Measurements from ENCODE around the gene LSP1. TPM values are rescaled to one million over a fixed set of nuclear protein-coding genes. Genes with fewer than 3 reads are reported as not detected.

LSP1 gene
- total and polyA plus RNA-seq, 12 donors: 4.0 to 1,341 (median 278) TPM

DNA sequence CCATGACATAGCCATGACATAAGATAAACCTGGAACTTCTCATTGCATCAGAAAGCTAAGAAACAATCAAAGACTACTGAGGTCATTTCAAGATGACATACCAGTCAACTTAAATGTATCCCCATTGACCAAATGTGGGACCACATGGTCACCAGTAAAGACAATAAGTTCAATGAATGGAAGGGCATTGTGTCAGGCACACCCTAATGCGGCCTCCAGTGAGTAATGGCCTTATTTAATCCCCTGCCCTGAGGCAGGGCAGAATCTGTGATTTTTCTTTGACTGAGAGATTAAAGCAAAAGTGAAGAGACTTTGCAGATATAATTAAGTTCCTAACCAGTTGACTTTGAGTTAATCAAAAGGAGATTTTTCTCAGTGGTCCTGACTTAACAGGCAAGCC lies 35.4 kb upstream of the LSP1 start:
- intact Hi-C loops (cut with DNase I): no loop called here
- no peak for DNase-seq
- 68 to 100% (median 77%) methylated on average over 1 of the region's 1 CpG for WGBS, 4 donors

DNA sequence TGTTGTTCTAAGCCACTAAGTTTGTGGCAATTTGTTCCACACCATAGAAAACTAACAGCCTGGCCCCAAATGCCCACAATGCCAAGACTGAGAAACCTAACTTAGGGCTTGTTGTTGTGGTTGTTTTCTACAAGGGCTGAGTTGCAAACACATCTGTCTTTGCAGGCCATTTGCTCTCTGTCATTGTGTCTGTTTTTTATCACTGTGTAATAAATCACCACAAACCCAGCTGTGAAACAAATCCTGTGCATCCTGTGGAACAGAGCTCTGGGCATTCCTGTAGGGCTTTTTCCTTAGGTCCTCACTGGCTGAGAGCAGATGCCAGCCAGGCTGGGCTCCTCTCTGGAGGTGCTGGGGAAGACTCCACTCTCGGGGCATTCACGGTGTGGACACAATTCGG lies 33.8 kb upstream of the LSP1 start:
- 56 to 85% (median 80%) methylated on average over 3 of the region's 3 CpGs for WGBS, 4 donors
- no peak overlapping the region for H3K4me3 ChIP-seq
- H3K27me3 ChIP-seq: no peaks in the 10 kb centered on the region
- intact Hi-C loops (cut with DNase I): no loop called here
- TF ChIP-seq POLR2A (IDR thresholded peaks at IDR 0.05): no peak
- TF ChIP-seq, protein P1, sequence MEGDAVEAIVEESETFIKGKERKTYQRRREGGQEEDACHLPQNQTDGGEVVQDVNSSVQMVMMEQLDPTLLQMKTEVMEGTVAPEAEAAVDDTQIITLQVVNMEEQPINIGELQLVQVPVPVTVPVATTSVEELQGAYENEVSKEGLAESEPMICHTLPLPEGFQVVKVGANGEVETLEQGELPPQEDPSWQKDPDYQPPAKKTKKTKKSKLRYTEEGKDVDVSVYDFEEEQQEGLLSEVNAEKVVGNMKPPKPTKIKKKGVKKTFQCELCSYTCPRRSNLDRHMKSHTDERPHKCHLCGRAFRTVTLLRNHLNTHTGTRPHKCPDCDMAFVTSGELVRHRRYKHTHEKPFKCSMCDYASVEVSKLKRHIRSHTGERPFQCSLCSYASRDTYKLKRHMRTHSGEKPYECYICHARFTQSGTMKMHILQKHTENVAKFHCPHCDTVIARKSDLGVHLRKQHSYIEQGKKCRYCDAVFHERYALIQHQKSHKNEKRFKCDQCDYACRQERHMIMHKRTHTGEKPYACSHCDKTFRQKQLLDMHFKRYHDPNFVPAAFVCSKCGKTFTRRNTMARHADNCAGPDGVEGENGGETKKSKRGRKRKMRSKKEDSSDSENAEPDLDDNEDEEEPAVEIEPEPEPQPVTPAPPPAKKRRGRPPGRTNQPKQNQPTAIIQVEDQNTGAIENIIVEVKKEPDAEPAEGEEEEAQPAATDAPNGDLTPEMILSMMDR (IDR thresholded peaks at IDR 0.05): no peak
- DNase-seq: no peak
- no peaks in the 10 kb centered on the region for H3K9me3 ChIP-seq (replicated peaks in 1 of 3)
- no peaks in the 10 kb centered on the region for H3K4me1 ChIP-seq (replicated peaks in 1 of 2)
- no peak overlapping the region for H3K27ac ChIP-seq
- H3K36me3 ChIP-seq (replicated peaks in 1 of 2): no peaks in the 10 kb centered on the region

More for the DNA sequence above, 35.4 kb upstream of the LSP1 start:
- H3K9me3 ChIP-seq (replicated peaks in 1 of 3): no peaks in the 10 kb centered on the region
- no peaks in the 10 kb centered on the region for H3K36me3 ChIP-seq (replicated peaks in 1 of 2)
- H3K27me3 ChIP-seq: no peaks in the 10 kb centered on the region
- no peak for TF ChIP-seq POLR2A (IDR thresholded peaks at IDR 0.05)
- TF ChIP-seq, protein P1 (IDR thresholded peaks at IDR 0.05): no peak
- no peaks in the 10 kb centered on the region for H3K4me1 ChIP-seq (replicated peaks in 1 of 2)
- no peak overlapping the region for H3K4me3 ChIP-seq
- H3K27ac ChIP-seq: no peak overlapping the region

DNA sequence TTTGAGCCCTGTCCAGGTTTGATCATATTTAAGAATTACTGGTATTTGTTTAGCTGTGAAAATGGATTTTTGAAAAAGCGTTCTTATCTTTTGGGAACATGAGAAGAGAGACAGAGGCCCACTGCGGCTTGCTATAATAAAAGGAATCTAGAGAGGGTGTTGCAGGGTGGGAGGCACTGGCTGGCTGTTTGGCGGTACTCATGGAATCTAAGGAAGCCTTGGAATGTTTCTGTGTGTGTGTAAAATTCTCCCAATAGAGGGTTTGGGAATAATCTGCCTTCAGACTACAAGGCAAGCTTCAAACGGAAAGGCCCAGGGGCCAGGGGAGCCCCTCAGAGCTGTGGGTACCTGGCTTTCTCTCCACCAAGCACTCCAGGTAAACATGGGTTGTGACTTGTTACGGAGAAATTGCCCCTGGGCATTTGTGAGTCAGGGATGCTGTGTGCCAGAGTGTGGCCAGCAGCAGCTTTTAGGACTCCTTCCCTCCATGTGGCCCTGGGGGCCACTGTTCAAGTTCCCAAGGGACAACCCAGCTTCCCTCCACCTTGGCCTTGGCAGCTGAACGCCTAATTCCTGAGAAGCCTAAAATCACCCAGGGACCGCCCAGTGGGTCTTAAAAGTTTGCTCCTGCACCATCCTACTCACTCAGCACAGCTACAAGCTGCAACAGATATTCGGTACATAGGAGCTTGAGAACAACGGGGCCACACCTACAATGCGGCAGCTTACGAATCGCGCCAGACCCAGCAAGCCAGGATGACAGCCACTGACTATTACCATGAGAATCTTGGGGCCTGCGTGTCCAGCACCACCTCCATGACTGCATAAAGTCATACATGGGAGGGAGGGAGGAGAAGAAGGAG lies 32.2 kb upstream of the LSP1 start:
- no peak for DNase-seq
- H3K4me3 ChIP-seq: no peak overlapping the region
- H3K36me3 ChIP-seq (replicated peaks in 1 of 2): no peaks in the 10 kb centered on the region
- WGBS, 4 donors: 84 to 90% (median 87%) methylated on average over 12 to 14 of the region's 14 CpGs
- no peaks in the 10 kb centered on the region for H3K9me3 ChIP-seq (replicated peaks in 1 of 3)
- H3K27me3 ChIP-seq: no peaks in the 10 kb centered on the region
- no peak overlapping the region for H3K27ac ChIP-seq
- TF ChIP-seq POLR2A (IDR thresholded peaks at IDR 0.05): no peak
- TF ChIP-seq, protein P1 (IDR thresholded peaks at IDR 0.05): no peak
- intact Hi-C loops (cut with DNase I): no loop called here
- H3K4me1 ChIP-seq (replicated peaks in 1 of 2): no peaks in the 10 kb centered on the region

DNA sequence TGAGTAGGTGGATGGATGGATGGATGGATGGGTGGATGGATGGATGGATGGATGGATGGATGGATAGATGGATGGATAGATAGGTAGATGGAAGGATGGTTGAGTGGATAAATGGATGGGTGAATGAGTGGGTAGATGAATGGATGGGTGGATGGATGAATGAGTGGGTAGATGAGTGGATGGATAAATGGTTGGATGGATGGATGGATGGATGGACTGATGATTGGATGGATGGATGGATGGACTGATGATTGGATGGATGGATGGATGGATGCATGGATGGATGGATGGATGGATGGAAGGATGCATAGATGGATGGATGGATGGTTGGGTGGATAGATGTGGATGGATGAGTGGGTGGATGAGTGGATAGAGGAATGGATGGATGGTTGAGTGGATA lies 31.3 kb upstream of the LSP1 start:
- DNase-seq: no peak
- H3K36me3 ChIP-seq (replicated peaks in 1 of 2): no peaks in the 10 kb centered on the region
- no peaks in the 10 kb centered on the region for H3K27me3 ChIP-seq
- H3K4me3 ChIP-seq: no peak overlapping the region
- no peak for TF ChIP-seq POLR2A (IDR thresholded peaks at IDR 0.05)
- H3K4me1 ChIP-seq (replicated peaks in 1 of 2): no peaks in the 10 kb centered on the region
- no peaks in the 10 kb centered on the region for H3K9me3 ChIP-seq (replicated peaks in 1 of 3)
- no peak overlapping the region for H3K27ac ChIP-seq
- intact Hi-C loops (cut with DNase I): no loop called here

All from adrenal gland (tissue), 12 donors.